Measurements from ENCODE around the gene TMEM204. TPM values are rescaled to one million over a fixed set of nuclear protein-coding genes. Genes with fewer than 3 reads are reported as not detected.

The TMEM204 gene
- total and polyA plus RNA-seq, 2 donors (not counting 1 experiment from before 2014, with no cell fraction given), result 0.27 to 2.7 TPM

DNA sequence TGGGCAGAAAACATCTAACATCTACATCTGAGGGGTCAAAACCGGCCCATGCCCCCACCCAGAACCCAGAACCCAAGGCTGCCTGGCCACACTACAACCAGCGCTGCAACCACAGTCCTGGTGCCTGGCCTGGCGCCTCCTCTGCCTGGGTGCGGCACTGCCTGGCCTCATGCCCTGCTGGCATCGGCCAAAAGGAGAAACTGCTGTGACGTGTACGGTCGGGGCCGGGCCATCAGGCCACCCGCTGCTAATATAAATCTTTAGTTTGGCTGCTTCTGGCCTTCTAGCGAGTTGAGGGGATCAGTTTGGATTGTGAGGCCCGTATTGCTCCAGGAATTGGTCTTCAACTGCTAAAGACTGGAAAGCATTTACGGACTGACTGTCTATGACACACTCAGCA is 22.8 kb downstream of the TMEM204 start:
- CTCF ChIA-PET, result no interaction called here
- Mint-ChIP-seq H3K4me3 (no peak overlapping the region), H3K9me3 (ENCODE audit: insufficient read depth) (no peaks in the 10 kb centered on the region), H3K4me1 (no peaks in the 10 kb centered on the region), H3K27ac (no peak overlapping the region), H3K27me3 (no peaks in the 10 kb centered on the region)
- Histone ChIP-seq H3K9ac (ENCODE audit: low read length) (no peak overlapping the region), H4K20me1 (ENCODE audit: control insufficient read depth, insufficient read depth, low read length, poor library complexity, severe bottlenecking) (no peaks in the 10 kb centered on the region), H3K4me3 (ENCODE audit: control extremely low read depth in 1 of 5, extremely low read depth in 1 of 5, insufficient read depth in 1 of 5, low read depth in 2 of 5, low read length in 4 of 5) (no peak overlapping the region), H3K27ac (ENCODE audit: low read length in 2 of 2) (no peak overlapping the region), H3K27me3 (replicated peaks in 1 of 4; ENCODE audit: control extremely low read depth in 1 of 4, control insufficient read depth in 3 of 4, insufficient read depth in 4 of 4, low read length in 3 of 4) (no peaks in the 10 kb centered on the region), H3K9me3 (ENCODE audit: control extremely low read depth in 1 of 3, control insufficient read depth in 2 of 3, insufficient read depth in 1 of 3, low read length in 2 of 3) (no peaks in the 10 kb centered on the region), H3K36me3 (replicated peaks in 1 of 2; ENCODE audit: control extremely low read depth in 1 of 2, control insufficient read depth in 1 of 2, extremely low read depth in 1 of 2, insufficient read depth in 2 of 2, low read length in 1 of 2) (peaks cover 0 to 2% of the 10 kb centered on the region in 2 experiments), H3K79me2 (ENCODE audit: control insufficient read depth, insufficient read depth, low read length) (no peaks in the 10 kb centered on the region), H2AFZ (ENCODE audit: insufficient read depth, low read depth, low read length, poor library complexity, severe bottlenecking) (no peak overlapping the region), H3K4me2 (replicated peaks; ENCODE audit: low read depth, low read length, poor library complexity, severe bottlenecking) (no peak overlapping the region), H3K4me1 (ENCODE audit: control insufficient read depth in 2 of 2, insufficient read depth in 2 of 2, low read length in 2 of 2) (no peaks in the 10 kb centered on the region)
- WGBS (ENCODE audit: insufficient coverage), result 94% methylated on average over 13 of the region's 13 CpGs
- POLR2A ChIA-PET, result no interaction called here
- intact Hi-C loops (cut with micrococcal nuclease), result no loop called here
- no peak for ATAC-seq (ENCODE audit: low read depth)
- DNase-seq, result no peak
- TF ChIP-seq, protein P1, sequence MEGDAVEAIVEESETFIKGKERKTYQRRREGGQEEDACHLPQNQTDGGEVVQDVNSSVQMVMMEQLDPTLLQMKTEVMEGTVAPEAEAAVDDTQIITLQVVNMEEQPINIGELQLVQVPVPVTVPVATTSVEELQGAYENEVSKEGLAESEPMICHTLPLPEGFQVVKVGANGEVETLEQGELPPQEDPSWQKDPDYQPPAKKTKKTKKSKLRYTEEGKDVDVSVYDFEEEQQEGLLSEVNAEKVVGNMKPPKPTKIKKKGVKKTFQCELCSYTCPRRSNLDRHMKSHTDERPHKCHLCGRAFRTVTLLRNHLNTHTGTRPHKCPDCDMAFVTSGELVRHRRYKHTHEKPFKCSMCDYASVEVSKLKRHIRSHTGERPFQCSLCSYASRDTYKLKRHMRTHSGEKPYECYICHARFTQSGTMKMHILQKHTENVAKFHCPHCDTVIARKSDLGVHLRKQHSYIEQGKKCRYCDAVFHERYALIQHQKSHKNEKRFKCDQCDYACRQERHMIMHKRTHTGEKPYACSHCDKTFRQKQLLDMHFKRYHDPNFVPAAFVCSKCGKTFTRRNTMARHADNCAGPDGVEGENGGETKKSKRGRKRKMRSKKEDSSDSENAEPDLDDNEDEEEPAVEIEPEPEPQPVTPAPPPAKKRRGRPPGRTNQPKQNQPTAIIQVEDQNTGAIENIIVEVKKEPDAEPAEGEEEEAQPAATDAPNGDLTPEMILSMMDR (IDR thresholded peaks at IDR 0.05), result no peak
- TF ChIP-seq EZH2 (IDR thresholded peaks at IDR 0.05; ENCODE audit: borderline replicate concordance, insufficient read depth, low read depth, low read length, poor library complexity, severe bottlenecking), result no peak

DNA sequence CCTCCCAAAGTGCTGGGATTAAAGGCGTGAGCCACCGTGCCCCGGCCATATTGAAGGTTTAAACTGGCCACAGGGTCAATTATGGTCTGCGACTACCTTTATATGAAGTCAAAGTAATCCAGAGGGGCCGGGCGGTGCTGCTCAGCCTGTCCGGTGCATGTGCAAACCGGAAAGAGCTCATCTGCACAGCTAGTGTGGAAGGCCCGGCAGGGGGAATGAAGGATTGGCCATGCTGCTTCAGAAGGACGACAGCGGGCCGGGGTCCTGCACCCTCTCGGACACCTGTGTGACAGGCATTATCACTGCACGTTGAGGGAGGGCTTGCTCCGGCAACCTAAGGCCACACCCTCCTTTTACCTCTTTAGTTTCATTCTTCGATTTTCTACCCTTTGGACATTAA is 23.6 kb downstream of the TMEM204 start:
- no peaks in the 10 kb centered on the region for H3K4me1 ChIP-seq (ENCODE audit: control insufficient read depth in 2 of 2, insufficient read depth in 2 of 2, low read length in 2 of 2)
- no peak overlapping the region for H2AFZ ChIP-seq (ENCODE audit: insufficient read depth, low read depth, low read length, poor library complexity, severe bottlenecking)
- H4K20me1 ChIP-seq (ENCODE audit: control insufficient read depth, insufficient read depth, low read length, poor library complexity, severe bottlenecking), result no peaks in the 10 kb centered on the region
- WGBS (ENCODE audit: insufficient coverage), result 96% methylated on average over 14 of the region's 16 CpGs
- no peak overlapping the region for H3K4me3 Mint-ChIP-seq
- no peak overlapping the region for H3K4me2 ChIP-seq (replicated peaks; ENCODE audit: low read depth, low read length, poor library complexity, severe bottlenecking)
- no peak overlapping the region for H3K4me3 ChIP-seq (ENCODE audit: control extremely low read depth in 1 of 5, extremely low read depth in 1 of 5, insufficient read depth in 1 of 5, low read depth in 2 of 5, low read length in 4 of 5)
- intact Hi-C loops (cut with micrococcal nuclease), result no loop called here
- H3K4me1 Mint-ChIP-seq, result no peaks in the 10 kb centered on the region
- H3K36me3 ChIP-seq (replicated peaks in 1 of 2; ENCODE audit: control extremely low read depth in 1 of 2, control insufficient read depth in 1 of 2, extremely low read depth in 1 of 2, insufficient read depth in 2 of 2, low read length in 1 of 2), result peaks cover 0 to 2% of the 10 kb centered on the region in 2 experiments
- no peak overlapping the region for H3K9ac ChIP-seq (ENCODE audit: low read length)
- H3K27ac Mint-ChIP-seq, result no peak overlapping the region
- no peaks in the 10 kb centered on the region for H3K9me3 ChIP-seq (ENCODE audit: control extremely low read depth in 1 of 3, control insufficient read depth in 2 of 3, insufficient read depth in 1 of 3, low read length in 2 of 3)
- H3K79me2 ChIP-seq (ENCODE audit: control insufficient read depth, insufficient read depth, low read length), result no peaks in the 10 kb centered on the region
- no peaks in the 10 kb centered on the region for H3K27me3 Mint-ChIP-seq
- ATAC-seq (ENCODE audit: low read depth) (no peak), DNase-seq (no peak)
- ChIA-PET POLR2A (no interaction called here), CTCF (no interaction called here)
- H3K9me3 Mint-ChIP-seq (ENCODE audit: insufficient read depth), result no peaks in the 10 kb centered on the region
- no peak overlapping the region for H3K27ac ChIP-seq (ENCODE audit: low read length in 2 of 2)
- H3K27me3 ChIP-seq (replicated peaks in 1 of 4; ENCODE audit: control extremely low read depth in 1 of 4, control insufficient read depth in 3 of 4, insufficient read depth in 4 of 4, low read length in 3 of 4), result no peaks in the 10 kb centered on the region
- TF ChIP-seq EZH2 (IDR thresholded peaks at IDR 0.05; ENCODE audit: borderline replicate concordance, insufficient read depth, low read depth, low read length, poor library complexity, severe bottlenecking), result no peak
- TF ChIP-seq, protein P1 (IDR thresholded peaks at IDR 0.05), result no peak
